8988T (cell line): ENCODE results near the gene P2RX2.

Source experiments
- DNase-seq: peaks from one replicate; pipeline ENCODE4 v3.0.0; 2011

Gene P2RX2

GRCh38 chr12:132618683-132619043 is at the start of gene P2RX2:
TSS of gene P2RX2 (plus strand) at chr12:132618776. CDS start at chr12:132618817, 41 bp downstream.
- no peak for DNase-seq

- DNase-seq: no peak
These were observed 49.6 kb upstream of the P2RX2 start for GRCh38 chr12:132568826-132569480.

GRCh38 chr12:132569856-132570480 is 48.6 kb upstream of the P2RX2 start:
- DNase-seq: no peak

GRCh38 chr12:132570635-132571034 is 47.9 kb upstream of the P2RX2 start:
- no peak for DNase-seq

- no peak for DNase-seq
These were observed 47.5 kb upstream of the P2RX2 start for GRCh38 chr12:132571051-132571450.

- DNase-seq: no peak
These were observed 47.0 kb upstream of the P2RX2 start for GRCh38 chr12:132571598-132571997.

- DNase-seq: no peak
These were observed 46.5 kb upstream of the P2RX2 start for GRCh38 chr12:132572106-132572505.

GRCh38 chr12:132572801-132573760 is 45.5 kb upstream of the P2RX2 start:
- DNase-seq: no peak

- DNase-seq: no peak
These were observed 44.1 kb upstream of the P2RX2 start for GRCh38 chr12:132574271-132574996.

- no peak for DNase-seq
These were observed 42.9 kb upstream of the P2RX2 start for GRCh38 chr12:132575661-132576060.

GRCh38 chr12:132576701-132577100 is 41.9 kb upstream of the P2RX2 start:
- DNase-seq: no peak

GRCh38 chr12:132577191-132577920 is 41.2 kb upstream of the P2RX2 start:
- DNase-seq: no peak

- no peak for DNase-seq
These were observed 40.5 kb upstream of the P2RX2 start for GRCh38 chr12:132578118-132578517.

- no peak for DNase-seq
These were observed 39.8 kb upstream of the P2RX2 start for GRCh38 chr12:132578826-132579225.

- no peak for DNase-seq
These were observed 38.8 kb upstream of the P2RX2 start for GRCh38 chr12:132579744-132580143.

GRCh38 chr12:132580701-132581292 is 37.8 kb upstream of the P2RX2 start:
- no peak for DNase-seq

GRCh38 chr12:132581348-132582057 is 37.1 kb upstream of the P2RX2 start:
- no peak for DNase-seq

- DNase-seq: no peak
These were observed 36.5 kb upstream of the P2RX2 start for GRCh38 chr12:132582058-132582420.

GRCh38 chr12:132582582-132583410 is 35.8 kb upstream of the P2RX2 start:
- DNase-seq: no peak

- DNase-seq: no peak
These were observed 35.2 kb upstream of the P2RX2 start for GRCh38 chr12:132583411-132583710.

- no peak for DNase-seq
These were observed 34.8 kb upstream of the P2RX2 start for GRCh38 chr12:132583736-132584135.
